CD14-positive monocyte (primary cell): ENCODE measurements around the gene POC5. TPM values are rescaled to one million over a fixed set of nuclear protein-coding genes. Genes with fewer than 3 reads are reported as not detected.
A peak's percentile ranks its signal among the peaks of the same experiment; 100 is the strongest.

Experiments
- DNase-seq, 3 donors: peaks; one replicate each; pipeline ENCODE4 v3.0.0-alpha.2; 2011 to 2022
- H2AFZ ChIP-seq: 2 replicates; pipeline ENCODE4 v1.6.0; 2012; ENCODE audit warnings: mild to moderate bottlenecking, low read depth, low read length, inconsistent platforms; ENCODE audit not compliant: insufficient read depth, poor library complexity, severe bottlenecking
- H3K27ac ChIP-seq, 2 donors: 1 replicate in 1 of 2; 2 replicates in 1 of 2; pipeline ENCODE4 v1.5.1; 2012 to 2013; ENCODE audit warnings: low read length in 2 of 2, control low read depth in 1 of 2, inconsistent platforms in 1 of 2, low read depth in 1 of 2, mild to moderate bottlenecking in 1 of 2
- H3K27me3 ChIP-seq, 2 donors: one replicate each; pipeline versions ENCODE4 v1.6.0 to v1.6.1; 2011 to 2013; ENCODE audit warnings: low read length in 2 of 2; ENCODE audit not compliant: control insufficient read depth in 2 of 2, insufficient read depth in 2 of 2
- H3K36me3 ChIP-seq, 2 donors: replicated peaks in 1 of 2; 1 replicate in 1 of 2; 2 replicates in 1 of 2; pipeline versions ENCODE4 v1.5.1 to v1.6.1; 2012 to 2013; ENCODE audit warnings: low read length in 2 of 2, control low read depth in 1 of 2, inconsistent platforms in 1 of 2, mild to moderate bottlenecking in 1 of 2; ENCODE audit not compliant: insufficient read depth in 2 of 2, control insufficient read depth in 1 of 2
- H3K4me1 ChIP-seq, 2 donors: 1 replicate in 1 of 2; 2 replicates in 1 of 2; pipeline versions ENCODE4 v1.5.1 to v1.6.1; 2012 to 2013; ENCODE audit warnings: low read length in 2 of 2, control low read depth in 1 of 2, inconsistent platforms in 1 of 2, mild to moderate bottlenecking in 1 of 2, moderate library complexity in 1 of 2; ENCODE audit not compliant: insufficient read depth in 2 of 2, control insufficient read depth in 1 of 2
- H3K4me2 ChIP-seq: replicated peaks from 2 replicates; pipeline ENCODE3; 2012; ENCODE audit warnings: low read length, moderate library complexity, mild to moderate bottlenecking; ENCODE audit not compliant: poor library complexity, severe bottlenecking; ENCODE audit errors: extremely low read depth
- H3K4me3 ChIP-seq, 3 experiments: fragments of 200-600 bp in 1 of 3; sonication (generic) in 1 of 3; replicated peaks in 1 of 3; 1 replicate in 2 of 3; 2 replicates in 1 of 3; pipeline ENCODE4 v1.5.1; 2011 to 2013; ENCODE audit warnings: low read length in 3 of 3, mild to moderate bottlenecking in 3 of 3, control low read depth in 2 of 3, low read depth in 2 of 3, inconsistent platforms in 1 of 3, moderate library complexity in 1 of 3
- H3K79me2 ChIP-seq: 2 replicates; pipeline ENCODE4 v1.6.0; 2012; ENCODE audit warnings: mild to moderate bottlenecking, control low read depth, inconsistent platforms, low read length, moderate library complexity; ENCODE audit not compliant: insufficient read depth
- H3K9ac ChIP-seq: 2 replicates; pipeline ENCODE4 v1.6.0; 2017; ENCODE audit warnings: low read length, mild to moderate bottlenecking; ENCODE audit not compliant: insufficient read depth, poor library complexity, severe bottlenecking
- H3K9me3 ChIP-seq, 2 donors: replicated peaks in 1 of 2; 1 replicate in 1 of 2; 2 replicates in 1 of 2; pipeline versions ENCODE4 v1.5.1 to v1.6.1; 2012 to 2013; ENCODE audit warnings: low read length in 2 of 2, control low read depth in 1 of 2; ENCODE audit not compliant: control insufficient read depth in 1 of 2, insufficient read depth in 1 of 2
- H4K20me1 ChIP-seq: 2 replicates; pipeline ENCODE4 v1.6.0; 2012; ENCODE audit warnings: mild to moderate bottlenecking, low read length, control low read depth, moderate library complexity; ENCODE audit not compliant: insufficient read depth
- H3K27ac Mint-ChIP-seq, 7 donors: one replicate each; pipeline ENCODE4 v1.8.0; 2020; ENCODE audit warnings: mild to moderate bottlenecking in 7 of 7, mixed read lengths in 7 of 7, moderate library complexity in 6 of 7, inconsistent platforms in 2 of 7
- H3K27me3 Mint-ChIP-seq, 3 donors: one replicate each; pipeline ENCODE4 v1.8.0; 2021 to 2022; ENCODE audit warnings: low read depth in 3 of 3, mild to moderate bottlenecking in 3 of 3, mixed read lengths in 3 of 3, moderate library complexity in 3 of 3, inconsistent platforms in 1 of 3
- H3K36me3 Mint-ChIP-seq, 2 donors: one replicate each; pipeline ENCODE4 v1.8.0; 2020; ENCODE audit warnings: mixed read lengths in 2 of 2, inconsistent platforms in 1 of 2, mild to moderate bottlenecking in 1 of 2
- H3K4me1 Mint-ChIP-seq: one replicate; pipeline ENCODE4 v1.8.0; 2020; ENCODE audit warnings: mild to moderate bottlenecking, mixed read lengths
- H3K4me3 Mint-ChIP-seq, 2 donors: one replicate each; pipeline ENCODE4 v1.8.0; 2020; ENCODE audit warnings: mild to moderate bottlenecking in 2 of 2, mixed read lengths in 2 of 2, moderate library complexity in 1 of 2
- H3K9me3 Mint-ChIP-seq, 7 donors: one replicate each; pipeline ENCODE4 v1.8.0; 2020 to 2022; ENCODE audit warnings: mixed read lengths in 7 of 7, mild to moderate bottlenecking in 6 of 7, moderate library complexity in 6 of 7, inconsistent platforms in 2 of 7
- WGBS: methylation state at CpG from one replicate; pipeline ENCODE4 v1.1.5; 2013; ENCODE audit warnings: missing lambda C conversion rate; ENCODE audit not compliant: insufficient coverage; 5-methylcytosine and 5-hydroxymethylcytosine counted together
- intact Hi-C, 2 donors: fragments of 100-400 bp; cut with micrococcal nuclease; formaldehyde crosslinking; loops; one replicate each; pipeline versions ENCODE4 v1.15.0 to v1.15.1; 2023
- polyA minus RNA-seq: library from RNA; depleted of rRNA, polyadenylated mRNA; stranded (reverse); fragments of >200 nt; gene quantifications from 2 replicates; pipeline ENCODE4 v1.2.3, GENCODE V29; 2012
- polyA plus RNA-seq, 3 donors: library from polyadenylated mRNA; depleted of rRNA in 1 of 3; unstranded in 2 of 3; stranded (reverse) in 1 of 3; fragments of 300-500 nt in 2 of 3; fragments of >200 nt in 1 of 3; fragmentation: Illumina TruSeq in 2 of 3; gene quantifications; 1 replicate in 2 of 3; 2 replicates in 1 of 3; pipeline ENCODE4 v1.2.3, GENCODE V29; 2012 to 2021
- total RNA-seq, 12 experiments: library from RNA in 1 of 12; stranded (reverse) in 1 of 12; fragments of 120-200 nt in 1 of 12; gene quantifications; one replicate each; pipeline ENCODE4 v1.2.4 and lab custom pipeline; 2013 to 2026; ENCODE audit warnings: mixed read lengths in 6 of 12, inconsistent platforms in 1 of 12
- TF ChIP-seq, protein P1 (sequence below): fragments of 200-600 bp; IDR thresholded peaks from one replicate; pipeline ENCODE4 v1.8.0; 2022; ENCODE audit warnings: antibody characterized with exemption, mild to moderate bottlenecking

POC5 gene, protein sequence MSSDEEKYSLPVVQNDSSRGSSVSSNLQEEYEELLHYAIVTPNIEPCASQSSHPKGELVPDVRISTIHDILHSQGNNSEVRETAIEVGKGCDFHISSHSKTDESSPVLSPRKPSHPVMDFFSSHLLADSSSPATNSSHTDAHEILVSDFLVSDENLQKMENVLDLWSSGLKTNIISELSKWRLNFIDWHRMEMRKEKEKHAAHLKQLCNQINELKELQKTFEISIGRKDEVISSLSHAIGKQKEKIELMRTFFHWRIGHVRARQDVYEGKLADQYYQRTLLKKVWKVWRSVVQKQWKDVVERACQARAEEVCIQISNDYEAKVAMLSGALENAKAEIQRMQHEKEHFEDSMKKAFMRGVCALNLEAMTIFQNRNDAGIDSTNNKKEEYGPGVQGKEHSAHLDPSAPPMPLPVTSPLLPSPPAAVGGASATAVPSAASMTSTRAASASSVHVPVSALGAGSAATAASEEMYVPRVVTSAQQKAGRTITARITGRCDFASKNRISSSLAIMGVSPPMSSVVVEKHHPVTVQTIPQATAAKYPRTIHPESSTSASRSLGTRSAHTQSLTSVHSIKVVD
- total RNA-seq (2013) = 14.2 TPM
- polyA plus RNA-seq = 10 to 100 TPM in 1 of 3 donors, 1 to 10 TPM in 2; 4.3 to 13.5 (median 5.5) TPM
- polyA minus RNA-seq = 6.9 and 8.9 TPM in 2 replicates
- 2.1 to 6.9 (median 3.2) reads per million in 11 experiments for total RNA-seq (lab: John Stamatoyannopoulos, UW)

DNA sequence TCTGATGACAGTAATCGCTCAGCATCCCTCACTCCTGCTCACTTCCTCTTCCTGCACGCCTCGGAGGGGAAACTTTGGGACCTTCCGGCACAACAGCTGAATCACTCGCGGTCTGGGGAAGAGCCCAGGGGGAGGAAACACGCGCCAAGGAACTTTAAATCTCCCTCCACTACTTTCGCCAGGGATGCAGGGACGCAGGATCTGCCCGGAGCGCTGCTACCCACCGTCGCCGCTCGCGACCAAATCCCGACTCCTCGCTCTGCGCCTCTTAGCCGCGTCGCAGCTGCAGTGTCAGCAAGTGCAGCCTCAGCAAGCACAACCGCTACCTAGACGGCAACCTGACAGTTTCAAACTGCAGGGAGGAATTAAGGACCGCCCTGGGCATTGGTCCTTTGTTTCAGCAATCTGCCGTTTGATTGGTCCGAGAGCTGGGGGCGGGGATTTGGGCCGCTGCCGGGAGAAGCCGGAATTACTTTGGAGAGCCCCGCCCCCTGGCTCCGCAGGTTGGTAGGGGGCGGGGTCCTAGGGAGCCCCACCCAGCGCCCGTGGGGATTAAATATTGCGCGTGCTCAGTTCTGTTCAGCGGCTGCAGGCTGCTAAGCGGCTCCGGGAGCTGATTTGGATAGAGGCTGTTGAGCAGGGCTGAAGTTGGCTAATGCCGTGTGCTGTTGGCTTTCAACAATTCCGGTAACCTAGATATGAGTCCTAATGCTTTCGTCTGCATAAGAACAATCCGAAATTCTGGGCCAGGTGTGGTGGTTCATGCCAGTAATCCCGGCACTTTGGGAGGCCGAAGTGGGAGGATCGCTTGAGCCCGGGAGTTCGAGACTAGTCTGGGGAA lies at the start of gene POC5:
TSS of gene POC5 (minus strand) at position 356 of the 841 bp plus-strand sequence. CDS start 4,500 bp downstream, outside the sequence.
- H3K36me3 Mint-ChIP-seq = peaks cover 16 to 26% of the 10 kb centered on the region in 2 donors
- DNase-seq = peak; percentile 93 to 97 (median 93)

More for the DNA sequence above, at the start of gene POC5:
- H3K4me2 ChIP-seq = peak within 1 kb of the TSS; percentile 92
- no peaks in the 10 kb centered on the region for H3K9me3 ChIP-seq
- Mint-ChIP-seq H3K4me1 (peaks cover 33% of the 10 kb centered on the region), H3K4me3 (peak within 1 kb of the TSS; percentile 97 to 99), H3K27me3 (peaks cover 0 to 3% (median 0%) of the 10 kb centered on the region in 3 donors), H3K9me3 (peaks cover 0 to 3% (median 0%) of the 10 kb centered on the region in 7 donors), H3K27ac (peak within 1 kb of the TSS; percentile 94 to 99 (median 96))
- H3K36me3 ChIP-seq = peaks cover 0 to 19% of the 10 kb centered on the region in 2 donors
- H4K20me1 ChIP-seq = no peaks in the 10 kb centered on the region
- H3K79me2 ChIP-seq = peaks cover 44% of the 10 kb centered on the region
- H3K4me1 ChIP-seq = peaks cover 23 to 26% of the 10 kb centered on the region in 2 donors
- peak within 1 kb of the TSS; percentile 79 to 91 (median 90) for H3K4me3 ChIP-seq
- H3K27ac ChIP-seq = peak within 1 kb of the TSS; percentile 91 to 98
- WGBS = 3% methylated on average over 40 of the region's 51 CpGs
- H3K27me3 ChIP-seq = no peaks in the 10 kb centered on the region
- peak within 1 kb of the TSS; percentile 74 for H2AFZ ChIP-seq
- peak within 1 kb of the TSS; percentile 70 for H3K9ac ChIP-seq
- TF ChIP-seq, protein P1, sequence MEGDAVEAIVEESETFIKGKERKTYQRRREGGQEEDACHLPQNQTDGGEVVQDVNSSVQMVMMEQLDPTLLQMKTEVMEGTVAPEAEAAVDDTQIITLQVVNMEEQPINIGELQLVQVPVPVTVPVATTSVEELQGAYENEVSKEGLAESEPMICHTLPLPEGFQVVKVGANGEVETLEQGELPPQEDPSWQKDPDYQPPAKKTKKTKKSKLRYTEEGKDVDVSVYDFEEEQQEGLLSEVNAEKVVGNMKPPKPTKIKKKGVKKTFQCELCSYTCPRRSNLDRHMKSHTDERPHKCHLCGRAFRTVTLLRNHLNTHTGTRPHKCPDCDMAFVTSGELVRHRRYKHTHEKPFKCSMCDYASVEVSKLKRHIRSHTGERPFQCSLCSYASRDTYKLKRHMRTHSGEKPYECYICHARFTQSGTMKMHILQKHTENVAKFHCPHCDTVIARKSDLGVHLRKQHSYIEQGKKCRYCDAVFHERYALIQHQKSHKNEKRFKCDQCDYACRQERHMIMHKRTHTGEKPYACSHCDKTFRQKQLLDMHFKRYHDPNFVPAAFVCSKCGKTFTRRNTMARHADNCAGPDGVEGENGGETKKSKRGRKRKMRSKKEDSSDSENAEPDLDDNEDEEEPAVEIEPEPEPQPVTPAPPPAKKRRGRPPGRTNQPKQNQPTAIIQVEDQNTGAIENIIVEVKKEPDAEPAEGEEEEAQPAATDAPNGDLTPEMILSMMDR = no peak
- intact Hi-C loops = no loop called here
